ENCODE data around the gene CSF2. TPM values are rescaled to one million over a fixed set of nuclear protein-coding genes. Genes with fewer than 3 reads are reported as not detected.
"Not testable (repeated sequence)": the region's sequence is repeated elsewhere in the genome, so short reads cannot be mapped to it uniquely, and the experiment has no call there.

CSF2 gene
- total RNA-seq, 4 donors from 2014 or later, result not detected

GRCh38 chr5:132115375-132115774 is 41.8 kb downstream of the CSF2 start:
- 83% methylated on average over 1 of the region's 1 CpG for WGBS

GRCh38 chr5:132116072-132116471 is 42.5 kb downstream of the CSF2 start:
- no peaks in the 10 kb centered on the region for H3K27me3 ChIP-seq
- DNase-seq (ENCODE audit: low spot score in 2 of 2), result no peak
- WGBS, result 94% methylated on average over 2 of the region's 2 CpGs
- TF ChIP-seq POLR2A (IDR thresholded peaks at IDR 0.05) (no peak), POLR2AphosphoS5 (IDR thresholded peaks at IDR 0.05) (no peak), CTCF (IDR thresholded peaks at IDR 0.05) (no peak), EP300 (IDR thresholded peaks at IDR 0.05) (no peak)
- no peaks in the 10 kb centered on the region for H3K36me3 ChIP-seq
- H3K4me1 ChIP-seq, result no peaks in the 10 kb centered on the region
- no peak overlapping the region for H3K4me3 ChIP-seq
- no peak overlapping the region for H3K27ac ChIP-seq
- H3K9me3 ChIP-seq, result no peaks in the 10 kb centered on the region

More at GRCh38 chr5:132115375-132115774, 41.8 kb downstream of the CSF2 start:
- H3K27me3 ChIP-seq, result no peaks in the 10 kb centered on the region
- no peak overlapping the region for H3K27ac ChIP-seq
- no peak for TF ChIP-seq EP300 (IDR thresholded peaks at IDR 0.05)
- no peak for TF ChIP-seq CTCF (IDR thresholded peaks at IDR 0.05)
- no peak for TF ChIP-seq POLR2AphosphoS5 (IDR thresholded peaks at IDR 0.05)
- TF ChIP-seq POLR2A (IDR thresholded peaks at IDR 0.05), result no peak
- H3K36me3 ChIP-seq, result no peaks in the 10 kb centered on the region
- H3K9me3 ChIP-seq, result no peaks in the 10 kb centered on the region
- no peak overlapping the region for H3K4me3 ChIP-seq
- H3K4me1 ChIP-seq, result no peaks in the 10 kb centered on the region
- DNase-seq (ENCODE audit: low spot score in 2 of 2), result no peak

- 86% methylated on average over 1 of the region's 3 CpGs for WGBS
- not testable (repeated sequence) for H3K27ac ChIP-seq; H3K36me3 ChIP-seq; H3K4me1 ChIP-seq; H3K27me3 ChIP-seq; H3K9me3 ChIP-seq; H3K4me3 ChIP-seq; DNase-seq (ENCODE audit: low spot score in 2 of 2)
Measured at GRCh38 chr5:132116909-132117489, 43.4 kb downstream of the CSF2 start.

GRCh38 chr5:132120717-132121116 is 47.1 kb downstream of the CSF2 start:
- not testable (repeated sequence) for H3K27ac ChIP-seq; DNase-seq (ENCODE audit: low spot score in 2 of 2); H3K36me3 ChIP-seq; H3K4me1 ChIP-seq; H3K9me3 ChIP-seq; H3K27me3 ChIP-seq; H3K4me3 ChIP-seq
- 75% methylated on average over 3 of the region's 3 CpGs for WGBS

GRCh38 chr5:132122971-132123370 is 49.4 kb downstream of the CSF2 start:
- not testable (repeated sequence) for H3K4me3 ChIP-seq; H3K36me3 ChIP-seq; H3K4me1 ChIP-seq; H3K27ac ChIP-seq; H3K27me3 ChIP-seq; H3K9me3 ChIP-seq; DNase-seq (ENCODE audit: low spot score in 2 of 2)
- WGBS, result 88% methylated on average over 3 of the region's 3 CpGs

GRCh38 chr5:132123578-132123977 is 50.0 kb downstream of the CSF2 start:
- not testable (repeated sequence) for H3K27ac ChIP-seq; DNase-seq (ENCODE audit: low spot score in 2 of 2); H3K4me3 ChIP-seq; H3K4me1 ChIP-seq; H3K9me3 ChIP-seq; H3K27me3 ChIP-seq; H3K36me3 ChIP-seq
- 91% methylated on average over 4 of the region's 4 CpGs for WGBS

Other genes starting within 250 kb of the CSF2 start
- gene MEIKIN, start 128.1 kb upstream of the CSF2 start, total RNA-seq, result not detected
- gene ACSL6, start 62.1 kb upstream of the CSF2 start, total RNA-seq, result under 1 TPM in 3 of 4 donors, not detected in 1; 0.21 to 0.89 (median 0.23) TPM
- gene IL3, start 13.1 kb upstream of the CSF2 start, total RNA-seq, result not detected
- 10 to 100 TPM; 23.9 to 42.0 (median 30.9) TPM for gene P4HA2, start 154.1 kb downstream of the CSF2 start, total RNA-seq
- gene PDLIM4, start 183.9 kb downstream of the CSF2 start, total RNA-seq, result 100 to 1,000 TPM; 110 to 128 (median 114) TPM
- gene SLC22A4, start 220.6 kb downstream of the CSF2 start, total RNA-seq, result 1 to 10 TPM in 3 of 4 donors, under 1 TPM in 1; 0.32 to 1.9 (median 1.3) TPM